LNCaP clone FGC (cell line): Measurements from ENCODE around the gene ZFP91.

Experiments used
- DNase-seq: peaks from one replicate; pipeline ENCODE4 v3.0.0-alpha.2; 2011; ENCODE audit warnings: low read depth
- H3K4me3 ChIP-seq: 2 replicates; pipeline ENCODE4 v1.5.1; 2011; ENCODE audit warnings: mild to moderate bottlenecking, low read depth, low read length, control low read depth
- TF ChIP-seq, protein P1 (sequence below): IDR thresholded peaks from 2 replicates; pipeline ENCODE4 v1.5.1; 2012; ENCODE audit warnings: mild to moderate bottlenecking; ENCODE audit not compliant: control insufficient read depth, insufficient read depth; ENCODE audit errors: extremely low read depth

ZFP91 gene, protein sequence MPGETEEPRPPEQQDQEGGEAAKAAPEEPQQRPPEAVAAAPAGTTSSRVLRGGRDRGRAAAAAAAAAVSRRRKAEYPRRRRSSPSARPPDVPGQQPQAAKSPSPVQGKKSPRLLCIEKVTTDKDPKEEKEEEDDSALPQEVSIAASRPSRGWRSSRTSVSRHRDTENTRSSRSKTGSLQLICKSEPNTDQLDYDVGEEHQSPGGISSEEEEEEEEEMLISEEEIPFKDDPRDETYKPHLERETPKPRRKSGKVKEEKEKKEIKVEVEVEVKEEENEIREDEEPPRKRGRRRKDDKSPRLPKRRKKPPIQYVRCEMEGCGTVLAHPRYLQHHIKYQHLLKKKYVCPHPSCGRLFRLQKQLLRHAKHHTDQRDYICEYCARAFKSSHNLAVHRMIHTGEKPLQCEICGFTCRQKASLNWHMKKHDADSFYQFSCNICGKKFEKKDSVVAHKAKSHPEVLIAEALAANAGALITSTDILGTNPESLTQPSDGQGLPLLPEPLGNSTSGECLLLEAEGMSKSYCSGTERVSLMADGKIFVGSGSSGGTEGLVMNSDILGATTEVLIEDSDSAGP

DNA sequence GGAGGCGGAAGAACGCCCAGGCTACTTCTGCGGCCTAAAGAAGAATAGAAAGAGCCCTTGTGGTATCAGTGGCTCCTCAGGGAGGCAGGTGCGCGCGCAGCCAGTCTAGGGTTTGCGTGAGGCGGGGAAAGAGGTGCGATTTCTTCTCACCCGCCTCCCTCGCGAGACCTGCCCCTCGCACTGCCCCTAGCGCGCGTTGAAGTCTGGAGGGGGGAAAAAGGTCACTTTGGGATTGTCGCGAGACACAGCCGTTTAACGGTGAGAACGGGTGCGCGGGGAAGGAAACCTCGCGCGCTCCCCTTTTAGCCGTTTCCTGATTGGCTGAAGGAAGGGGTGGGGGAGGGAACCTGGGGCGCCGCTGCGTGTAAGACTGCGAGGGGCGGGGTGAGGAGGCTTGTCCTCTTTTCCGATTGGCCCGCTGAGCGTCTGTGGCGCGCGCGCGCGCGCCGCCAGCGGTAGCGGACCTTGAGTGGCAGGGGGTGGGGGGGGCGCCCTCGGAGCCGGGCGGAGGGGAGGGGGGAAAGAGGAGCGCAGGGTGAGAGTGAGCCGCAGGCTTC is at the start of gene ZFP91:
ZFP91 (plus strand) TSS at position 429 of the 557 bp plus-strand sequence. CDS start 219 bp downstream, outside the sequence.
- TF ChIP-seq, protein P1, sequence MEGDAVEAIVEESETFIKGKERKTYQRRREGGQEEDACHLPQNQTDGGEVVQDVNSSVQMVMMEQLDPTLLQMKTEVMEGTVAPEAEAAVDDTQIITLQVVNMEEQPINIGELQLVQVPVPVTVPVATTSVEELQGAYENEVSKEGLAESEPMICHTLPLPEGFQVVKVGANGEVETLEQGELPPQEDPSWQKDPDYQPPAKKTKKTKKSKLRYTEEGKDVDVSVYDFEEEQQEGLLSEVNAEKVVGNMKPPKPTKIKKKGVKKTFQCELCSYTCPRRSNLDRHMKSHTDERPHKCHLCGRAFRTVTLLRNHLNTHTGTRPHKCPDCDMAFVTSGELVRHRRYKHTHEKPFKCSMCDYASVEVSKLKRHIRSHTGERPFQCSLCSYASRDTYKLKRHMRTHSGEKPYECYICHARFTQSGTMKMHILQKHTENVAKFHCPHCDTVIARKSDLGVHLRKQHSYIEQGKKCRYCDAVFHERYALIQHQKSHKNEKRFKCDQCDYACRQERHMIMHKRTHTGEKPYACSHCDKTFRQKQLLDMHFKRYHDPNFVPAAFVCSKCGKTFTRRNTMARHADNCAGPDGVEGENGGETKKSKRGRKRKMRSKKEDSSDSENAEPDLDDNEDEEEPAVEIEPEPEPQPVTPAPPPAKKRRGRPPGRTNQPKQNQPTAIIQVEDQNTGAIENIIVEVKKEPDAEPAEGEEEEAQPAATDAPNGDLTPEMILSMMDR: no peak
- peak within 1 kb of the TSS; percentile 92 for H3K4me3 ChIP-seq
- DNase-seq: peak; percentile 94

DNA sequence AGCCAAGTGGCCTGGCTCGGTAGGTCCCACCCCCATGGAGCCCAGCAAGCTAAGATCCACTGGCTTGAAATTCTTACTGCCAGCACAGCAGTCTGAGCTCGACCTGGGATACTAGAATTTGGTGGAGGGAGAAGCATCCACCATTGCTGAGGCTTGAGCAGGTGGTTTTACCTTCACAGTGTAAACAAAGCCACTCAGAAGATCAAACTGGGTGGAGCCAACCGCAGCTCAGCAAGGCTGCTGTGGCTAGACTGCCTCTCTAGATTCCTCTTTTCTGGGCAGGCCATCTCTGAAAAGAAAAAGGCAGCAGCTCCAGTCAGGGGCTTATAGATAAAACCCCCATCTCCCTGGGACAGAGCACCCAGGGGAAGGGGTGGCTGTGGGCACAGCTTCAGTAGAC is 48.6 kb upstream of the ZFP91 start:
- H3K4me3 ChIP-seq: no peak overlapping the region
- DNase-seq: no peak
- TF ChIP-seq, protein P1: no peak

DNA sequence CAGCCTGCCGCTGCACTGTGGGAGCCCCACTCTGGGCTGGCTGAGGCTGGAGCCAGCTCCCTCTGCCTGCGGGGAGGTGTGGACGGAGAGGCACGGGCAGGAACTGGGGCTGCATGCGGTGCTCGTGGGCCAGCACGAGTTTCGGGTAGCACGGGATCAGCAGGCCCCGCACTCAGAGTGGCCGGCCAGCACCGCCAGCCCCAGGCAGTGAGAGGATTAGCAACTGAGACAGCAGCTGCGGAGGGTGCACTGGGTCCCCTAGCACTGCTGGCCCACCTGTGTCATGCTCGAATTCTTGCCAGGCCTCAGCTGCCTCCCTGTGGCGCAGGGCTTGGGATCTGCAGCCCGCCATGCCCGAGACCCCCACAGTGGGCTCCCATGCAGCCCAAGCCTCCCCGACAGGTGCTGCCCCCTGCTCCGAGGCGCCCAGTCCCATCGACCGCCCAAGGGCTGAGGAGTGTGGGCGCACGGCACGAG is 47.0 kb upstream of the ZFP91 start:
- TF ChIP-seq, protein P1: no peak
- DNase-seq: no peak
- no peak overlapping the region for H3K4me3 ChIP-seq

DNA sequence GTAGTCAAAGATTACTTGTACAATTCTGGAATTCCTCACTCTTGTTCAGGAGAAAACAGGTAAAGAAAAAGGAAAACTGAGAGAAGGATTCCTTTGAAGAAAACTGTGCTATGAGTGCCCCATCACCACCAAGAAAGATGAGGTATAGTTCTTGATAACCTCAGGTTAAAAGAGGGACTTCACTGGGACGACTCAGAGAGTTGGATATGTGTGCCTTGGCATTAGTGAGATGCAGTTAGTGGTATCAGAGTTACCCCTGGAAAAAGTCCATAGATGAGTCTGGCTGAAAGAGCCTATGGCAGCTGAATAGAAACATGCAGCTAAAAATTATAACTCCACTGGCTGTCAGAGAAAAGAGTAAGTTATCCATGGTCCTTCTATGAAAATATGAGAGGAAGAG is 32.0 kb upstream of the ZFP91 start:
- TF ChIP-seq, protein P1: no peak

DNA sequence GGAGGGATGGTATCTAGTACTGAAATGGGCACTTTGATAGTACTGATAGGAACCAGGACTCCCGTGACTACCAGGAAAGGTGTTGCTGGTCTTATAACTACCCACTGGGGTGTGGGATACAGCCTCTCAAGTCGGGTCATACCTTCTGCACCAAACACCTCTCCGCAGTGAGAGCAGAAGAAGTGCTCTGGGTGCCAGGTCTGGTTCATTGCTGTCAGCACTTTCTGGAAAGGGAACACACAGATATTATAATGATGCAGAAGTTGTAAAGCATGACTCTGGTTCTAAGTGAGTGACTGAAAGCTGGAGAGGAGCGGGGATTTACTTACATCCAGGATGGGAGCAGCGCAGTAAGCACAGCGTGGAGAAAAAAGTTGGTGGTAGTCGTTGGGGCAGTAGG is 29.2 kb upstream of the ZFP91 start:
- DNase-seq: no peak
- TF ChIP-seq, protein P1: no peak
- no peak overlapping the region for H3K4me3 ChIP-seq

More for the DNA sequence above, 32.0 kb upstream of the ZFP91 start:
- no peak overlapping the region for H3K4me3 ChIP-seq
- no peak for DNase-seq

DNA sequence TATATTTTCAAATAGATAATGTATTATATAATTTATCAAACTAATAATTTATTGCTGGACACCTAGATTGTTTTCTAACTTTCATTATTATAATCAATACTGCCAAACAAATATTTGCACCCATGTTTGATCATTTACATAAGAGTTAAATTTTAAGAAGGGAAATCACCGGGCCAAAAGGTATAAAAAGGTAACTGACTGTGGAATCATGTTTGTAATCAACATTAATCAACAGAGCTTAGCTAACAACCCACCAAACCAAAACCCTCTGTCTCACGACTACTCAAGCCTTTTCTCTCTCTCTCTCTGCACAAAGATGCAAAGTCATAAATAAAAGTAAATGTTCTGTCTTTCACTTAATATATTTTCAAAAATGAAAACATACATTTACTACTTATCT is 18.0 kb upstream of the ZFP91 start:
- H3K4me3 ChIP-seq: no peak overlapping the region
- TF ChIP-seq, protein P1: no peak
- DNase-seq: no peak
